H9 (cell line): ENCODE results near the gene ENOX1. TPM values are rescaled to one million over a fixed set of nuclear protein-coding genes. Genes with fewer than 3 reads are reported as not detected.

ENCODE experiments used
- DNase-seq: peaks from one replicate; pipeline ENCODE4 v3.0.0-alpha.2; 2017
- H2AFZ ChIP-seq: one replicate; pipeline ENCODE4 v1.6.1; 2013; ENCODE audit warnings: mild to moderate bottlenecking, low read length, control low read depth, moderate library complexity
- H2AK5ac ChIP-seq: 2 replicates; pipeline ENCODE4 v1.6.1; 2013; ENCODE audit warnings: low read length, control low read depth, mixed read lengths; ENCODE audit not compliant: insufficient read length
- H2BK120ac ChIP-seq: one replicate; pipeline ENCODE4 v1.6.1; 2013; ENCODE audit warnings: low read depth, mild to moderate bottlenecking, low read length, control low read depth, inconsistent platforms; ENCODE audit not compliant: poor library complexity, severe bottlenecking
- H2BK12ac ChIP-seq: 2 replicates; pipeline ENCODE4 v1.6.1; 2013; ENCODE audit warnings: low read length, control low read depth, mixed read lengths, low read depth; ENCODE audit not compliant: insufficient read length
- H2BK15ac ChIP-seq: 2 replicates; pipeline ENCODE4 v1.6.1; 2013; ENCODE audit warnings: low read depth, low read length, control low read depth
- H2BK20ac ChIP-seq: one replicate; pipeline ENCODE4 v1.6.1; 2013; ENCODE audit warnings: low read depth, mild to moderate bottlenecking, low read length, control low read depth, inconsistent platforms; ENCODE audit not compliant: poor library complexity, severe bottlenecking
- H2BK5ac ChIP-seq: 2 replicates; pipeline ENCODE4 v1.6.1; 2013; ENCODE audit warnings: low read length, control low read depth, mixed read lengths; ENCODE audit not compliant: insufficient read length
- H3K14ac ChIP-seq: 2 replicates; pipeline ENCODE4 v1.6.1; 2013; ENCODE audit warnings: low read length, control low read depth; ENCODE audit not compliant: insufficient read depth
- H3K18ac ChIP-seq: 2 replicates; pipeline ENCODE4 v1.6.1; 2013; ENCODE audit warnings: low read depth, mild to moderate bottlenecking, mixed read lengths, low read length, control low read depth; ENCODE audit not compliant: insufficient read length
- H3K23ac ChIP-seq: 2 replicates; pipeline ENCODE4 v1.6.1; 2013; ENCODE audit warnings: low read length, control low read depth, mixed read lengths, low read depth; ENCODE audit not compliant: insufficient read length
- H3K23me2 ChIP-seq: 2 replicates; pipeline ENCODE4 v1.6.1; 2013; ENCODE audit warnings: low read depth, mild to moderate bottlenecking, mixed read lengths, low read length, control low read depth; ENCODE audit not compliant: insufficient read length, poor library complexity, severe bottlenecking
- H3K27ac ChIP-seq: 2 replicates; pipeline ENCODE4 v1.5.1; 2013; ENCODE audit warnings: low read length, control low read depth, mixed read lengths, low read depth; ENCODE audit not compliant: insufficient read length
- H3K27me3 ChIP-seq: 2 replicates; pipeline ENCODE4 v1.6.1; 2013; ENCODE audit warnings: low read length, control low read depth, inconsistent platforms; ENCODE audit not compliant: insufficient read depth
- H3K4ac ChIP-seq: 2 replicates; pipeline ENCODE4 v1.6.1; 2013; ENCODE audit warnings: low read depth, mild to moderate bottlenecking, control low read depth, inconsistent platforms, low read length, moderate library complexity
- H3K4me1 ChIP-seq: 2 replicates; pipeline ENCODE4 v1.6.1; 2013; ENCODE audit warnings: low read length, control low read depth, inconsistent platforms; ENCODE audit not compliant: insufficient read depth
- H3K4me2 ChIP-seq: 2 replicates; pipeline ENCODE4 v1.6.1; 2013; ENCODE audit warnings: low read length, control low read depth, mixed read lengths; ENCODE audit not compliant: insufficient read length, insufficient read depth
- H3K56ac ChIP-seq: 2 replicates; pipeline ENCODE4 v1.6.1; 2013; ENCODE audit warnings: low read depth, mild to moderate bottlenecking, mixed read lengths, low read length, control low read depth; ENCODE audit not compliant: insufficient read length
- H3K79me1 ChIP-seq: 2 replicates; pipeline ENCODE4 v1.6.1; 2013; ENCODE audit warnings: low read depth, mild to moderate bottlenecking, moderate library complexity, low read length, control low read depth, inconsistent platforms; ENCODE audit not compliant: insufficient read depth, poor library complexity, severe bottlenecking
- H3K79me2 ChIP-seq: 2 replicates; pipeline ENCODE4 v1.6.1; 2013; ENCODE audit warnings: low read length, control low read depth, inconsistent platforms; ENCODE audit not compliant: insufficient read depth
- H3K9ac ChIP-seq: 2 replicates; pipeline ENCODE4 v1.6.1; 2013; ENCODE audit warnings: low read length, control low read depth, mixed read lengths; ENCODE audit not compliant: insufficient read length; ENCODE audit errors: extremely low read depth
- H3K9me3 ChIP-seq: one replicate; pipeline ENCODE4 v1.6.1; 2013; ENCODE audit warnings: low read depth, low read length, inconsistent platforms; ENCODE audit not compliant: control insufficient read depth
- H3T11ph ChIP-seq: one replicate; pipeline ENCODE4 v1.6.1; 2013; ENCODE audit warnings: mild to moderate bottlenecking, low read length, control low read depth, inconsistent platforms
- H4K20me1 ChIP-seq: one replicate; pipeline ENCODE4 v1.6.1; 2013; ENCODE audit not compliant: control insufficient read depth, insufficient read length, insufficient read depth
- H4K5ac ChIP-seq: 2 replicates; pipeline ENCODE4 v1.6.1; 2013; ENCODE audit warnings: low read depth, mild to moderate bottlenecking, mixed read lengths, low read length, control low read depth; ENCODE audit not compliant: insufficient read length
- H4K8ac ChIP-seq: replicated peaks from 2 replicates; pipeline ENCODE4 v1.6.1; 2013; ENCODE audit warnings: low read length, control low read depth, mixed read lengths, low read depth; ENCODE audit not compliant: insufficient read length
- H4K91ac ChIP-seq: 2 replicates; pipeline ENCODE4 v1.6.1; 2013; ENCODE audit warnings: low read depth, mild to moderate bottlenecking, moderate library complexity, mixed read lengths, low read length, control low read depth; ENCODE audit not compliant: insufficient read length
- H3K27ac Mint-ChIP-seq, 3 experiments: 2 replicates in 2 of 3; 3 replicates in 1 of 3; pipeline ENCODE4 v1.8.0; 2020 to 2021; ENCODE audit warnings: mixed read lengths in 3 of 3, mild to moderate bottlenecking in 1 of 3, moderate library complexity in 1 of 3
- H3K27me3 Mint-ChIP-seq: 2 replicates; pipeline ENCODE4 v1.8.0; 2021; ENCODE audit warnings: low read depth, mild to moderate bottlenecking, moderate library complexity, mixed read lengths
- H3K36me3 Mint-ChIP-seq, 3 experiments: 2 replicates in 2 of 3; 3 replicates in 1 of 3; pipeline ENCODE4 v1.8.0; 2020 to 2021; ENCODE audit warnings: low read depth in 3 of 3, mixed read lengths in 3 of 3; ENCODE audit not compliant: insufficient read depth in 1 of 3
- H3K4me1 Mint-ChIP-seq, 2 experiments: 2 replicates each; pipeline ENCODE4 v1.8.0; 2020; ENCODE audit warnings: mixed read lengths in 2 of 2
- H3K4me3 Mint-ChIP-seq, 2 experiments: 2 replicates in 1 of 2; 3 replicates in 1 of 2; pipeline ENCODE4 v1.8.0; 2020 to 2021; ENCODE audit warnings: mild to moderate bottlenecking in 2 of 2, mixed read lengths in 2 of 2, moderate library complexity in 1 of 2
- H3K9me3 Mint-ChIP-seq, 2 experiments: 2 replicates in 1 of 2; 3 replicates in 1 of 2; pipeline ENCODE4 v1.8.0; 2020; ENCODE audit warnings: mild to moderate bottlenecking in 2 of 2, mixed read lengths in 2 of 2, moderate library complexity in 1 of 2
- WGBS: extraction: QIAGEN DNeasy Blood & Tissue Kit; methylation state at CpG from one replicate; pipeline ENCODE4 v1.1.7; 2013; ENCODE audit warnings: missing lambda C conversion rate, low lambda C conversion rate, mixed read lengths; ENCODE audit not compliant: insufficient read length; ENCODE audit errors: extremely low coverage; 5-methylcytosine and 5-hydroxymethylcytosine counted together
- total RNA-seq: library from RNA; stranded (reverse); gene quantifications from 2 replicates; pipeline ENCODE4 v1.2.1, GENCODE V29; 2021
- TF ChIP-seq, protein P1 (sequence below): fragments of 200-600 bp; sonication (generic); conservative IDR thresholded peaks from 3 replicates; pipeline ENCODE4 v1.8.0; 2021; ENCODE audit warnings: antibody characterized with exemption, mild to moderate bottlenecking

The ENOX1 gene
- total RNA-seq, 1 experiment from 2014 or later, result 0.24 TPM

DNA sequence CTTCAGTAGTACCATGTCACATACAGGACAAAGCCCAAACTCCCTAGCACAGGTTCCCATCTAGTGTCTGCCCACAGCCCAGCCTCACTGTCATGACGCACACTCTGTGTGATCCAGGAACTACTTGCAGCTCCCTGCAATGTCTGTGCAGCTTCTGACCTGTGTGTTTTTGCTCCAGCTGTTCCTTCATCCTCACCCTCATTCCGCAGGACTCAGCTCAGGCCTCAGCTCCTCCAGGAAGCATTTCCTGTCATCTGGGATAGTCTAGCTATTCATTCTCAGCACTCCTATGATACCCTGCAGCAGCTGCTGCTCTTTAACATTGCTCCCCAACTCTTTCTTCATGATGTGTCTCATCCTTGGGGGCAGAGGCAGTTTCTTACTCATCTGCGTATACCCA lies 56.1 kb downstream of the ENOX1 start:
- Histone ChIP-seq H3K79me2 (no peaks in the 10 kb centered on the region), H3K27me3 (no peaks in the 10 kb centered on the region), H2BK12ac (no peak overlapping the region), H3K9ac (no peak overlapping the region), H3K23ac (no peak overlapping the region), H2AFZ (no peak overlapping the region), H3K4me2 (no peak overlapping the region), H3K18ac (no peak overlapping the region), H4K5ac (no peak overlapping the region), H4K20me1 (no peaks in the 10 kb centered on the region), H3K4me1 (no peaks in the 10 kb centered on the region), H3K4ac (no peak overlapping the region), H3K27ac (no peak overlapping the region), H3K79me1 (no peaks in the 10 kb centered on the region), H2BK15ac (no peak overlapping the region), H3K56ac (no peak overlapping the region), H2BK5ac (no peak overlapping the region), H3K14ac (no peak overlapping the region), H2AK5ac (no peak overlapping the region), H3K23me2 (no peaks in the 10 kb centered on the region), H3K9me3 (no peaks in the 10 kb centered on the region), H2BK120ac (no peak overlapping the region), H3T11ph (no peak overlapping the region), H4K91ac (no peak overlapping the region), H4K8ac (no peak overlapping the region), H2BK20ac (no peak overlapping the region)
- TF ChIP-seq, protein P1, sequence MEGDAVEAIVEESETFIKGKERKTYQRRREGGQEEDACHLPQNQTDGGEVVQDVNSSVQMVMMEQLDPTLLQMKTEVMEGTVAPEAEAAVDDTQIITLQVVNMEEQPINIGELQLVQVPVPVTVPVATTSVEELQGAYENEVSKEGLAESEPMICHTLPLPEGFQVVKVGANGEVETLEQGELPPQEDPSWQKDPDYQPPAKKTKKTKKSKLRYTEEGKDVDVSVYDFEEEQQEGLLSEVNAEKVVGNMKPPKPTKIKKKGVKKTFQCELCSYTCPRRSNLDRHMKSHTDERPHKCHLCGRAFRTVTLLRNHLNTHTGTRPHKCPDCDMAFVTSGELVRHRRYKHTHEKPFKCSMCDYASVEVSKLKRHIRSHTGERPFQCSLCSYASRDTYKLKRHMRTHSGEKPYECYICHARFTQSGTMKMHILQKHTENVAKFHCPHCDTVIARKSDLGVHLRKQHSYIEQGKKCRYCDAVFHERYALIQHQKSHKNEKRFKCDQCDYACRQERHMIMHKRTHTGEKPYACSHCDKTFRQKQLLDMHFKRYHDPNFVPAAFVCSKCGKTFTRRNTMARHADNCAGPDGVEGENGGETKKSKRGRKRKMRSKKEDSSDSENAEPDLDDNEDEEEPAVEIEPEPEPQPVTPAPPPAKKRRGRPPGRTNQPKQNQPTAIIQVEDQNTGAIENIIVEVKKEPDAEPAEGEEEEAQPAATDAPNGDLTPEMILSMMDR, result no peak
- no CpG with 5 or more reads among the region's 3 CpGs for WGBS
- no peak overlapping the region for H3K27ac Mint-ChIP-seq
- H3K4me3 Mint-ChIP-seq, result no peak overlapping the region
- no peaks in the 10 kb centered on the region for H3K27me3 Mint-ChIP-seq
- no peaks in the 10 kb centered on the region for H3K36me3 Mint-ChIP-seq
- no peaks in the 10 kb centered on the region for H3K9me3 Mint-ChIP-seq
- DNase-seq, result no peak
- H3K4me1 Mint-ChIP-seq, result peaks cover 12 to 13% of the 10 kb centered on the region in 2 experiments
